Activated naive CD4-positive, alpha-beta T cell treated with anti-CD3 and anti-CD28 coated beads for 36 hours (primary cell): ENCODE results near the gene ZNFX1. TPM values are rescaled to one million over a fixed set of nuclear protein-coding genes. Genes with fewer than 3 reads are reported as not detected.

ENCODE experiments used
- CTCF ChIA-PET: fragments of 350-600 bp; sonication (Branson Sonifier 250); formaldehyde crosslinking; loops from one replicate; lab custom pipeline; 2021; ENCODE audit warnings: antibody characterized with exemption; lab: Charles Lee
- DNase-seq: peaks from one replicate; pipeline ENCODE4 v3.0.0-alpha.2; 2020
- H3K27ac Mint-ChIP-seq: one replicate; pipeline ENCODE4 v1.8.0; 2021; ENCODE audit warnings: mild to moderate bottlenecking, mixed read lengths
- H3K27me3 Mint-ChIP-seq: one replicate; pipeline ENCODE4 v1.8.0; 2021; ENCODE audit warnings: low read depth, mixed read lengths
- H3K36me3 Mint-ChIP-seq: one replicate; pipeline ENCODE4 v1.8.0; 2021; ENCODE audit warnings: low read depth, mixed read lengths
- H3K4me1 Mint-ChIP-seq: one replicate; pipeline ENCODE4 v1.8.0; 2021; ENCODE audit warnings: low read depth, mixed read lengths
- H3K4me3 Mint-ChIP-seq: one replicate; pipeline ENCODE4 v1.8.0; 2021; ENCODE audit warnings: mild to moderate bottlenecking, moderate library complexity, mixed read lengths
- H3K9me3 Mint-ChIP-seq: one replicate; pipeline ENCODE4 v1.8.0; 2021; ENCODE audit warnings: mixed read lengths
- intact Hi-C: fragments of 100-400 bp; cut with micrococcal nuclease; formaldehyde crosslinking; loops from one replicate; pipeline ENCODE4 v1.15.1; 2023
- total RNA-seq, 2 experiments: library from RNA; stranded (reverse); gene quantifications; one replicate each; pipeline ENCODE4 v1.2.3, GENCODE V29; 2021

ZNFX1 gene
- total RNA-seq, 2 experiments from 2014 or later, result 18.2 to 19.0 TPM

DNA sequence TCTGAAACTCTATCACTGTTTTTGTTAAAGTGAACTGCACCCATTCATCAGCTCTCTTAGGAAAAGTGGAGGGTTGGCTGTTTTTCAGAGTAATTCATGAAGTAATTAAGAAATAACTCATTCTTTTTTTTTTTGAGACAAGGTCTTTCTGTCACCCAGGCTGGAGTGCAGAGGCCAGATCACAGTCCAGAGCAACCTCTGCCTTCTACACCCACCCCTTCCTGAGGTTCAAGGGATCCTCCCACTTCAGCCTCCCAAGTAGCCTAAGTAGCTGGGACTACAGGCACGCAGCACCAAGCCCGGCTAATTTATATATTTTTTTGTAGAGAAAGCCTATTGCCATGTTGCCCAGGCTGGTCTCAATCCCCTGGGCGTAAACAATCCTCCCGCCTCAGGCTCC, 2.6 kb downstream of the ZNFX1 start:
- intact Hi-C loops, result loop anchor here (5.0 to 10.0 kb wide), 4 partner anchors 420 to 1773 kb away; partner anchors contain the start of genes NCOA3 and PREX1

GRCh38 chr20:49273696-49274277, 4.1 kb downstream of the ZNFX1 start:
- no peaks in the 10 kb centered on the region for H3K27me3 Mint-ChIP-seq
- peaks cover 55% of the 10 kb centered on the region for H3K36me3 Mint-ChIP-seq
- H3K27ac Mint-ChIP-seq, result peak overlapping the region; percentile 46
- H3K9me3 Mint-ChIP-seq, result no peaks in the 10 kb centered on the region
- H3K4me1 Mint-ChIP-seq, result peaks cover 69% of the 10 kb centered on the region
- CTCF ChIA-PET, result interaction anchor here (0.5 kb wide), 1 partner anchor 72 kb away, joined by 5 read pairs; no protein-coding TSS in a partner anchor
- no peak overlapping the region for H3K4me3 Mint-ChIP-seq
- intact Hi-C loops, result loop anchor here (10.0 kb wide), 2 partner anchors 421 to 449 kb away; partner anchors contain the start of gene PREX1
- DNase-seq, result no peak

More for the DNA sequence above, 2.6 kb downstream of the ZNFX1 start:
- no peak for DNase-seq
- Mint-ChIP-seq H3K9me3 (no peaks in the 10 kb centered on the region), H3K36me3 (peaks cover 57% of the 10 kb centered on the region), H3K27me3 (no peaks in the 10 kb centered on the region), H3K27ac (peak overlapping the region; percentile 100), H3K4me3 (peak overlapping the region; percentile 99), H3K4me1 (peaks cover 60% of the 10 kb centered on the region)
- CTCF ChIA-PET, result interaction anchor here (0.6 to 0.7 kb wide), 3 partner anchors 31 to 48 kb away, joined by 3 to 4 read pairs (median 4); no protein-coding TSS in a partner anchor

- Mint-ChIP-seq H3K4me1 (peaks cover 79% of the 10 kb centered on the region), H3K36me3 (peaks cover 58% of the 10 kb centered on the region), H3K9me3 (peaks cover 3% of the 10 kb centered on the region), H3K27me3 (no peaks in the 10 kb centered on the region), H3K4me3 (no peak overlapping the region), H3K27ac (peak overlapping the region; percentile 57)
- CTCF ChIA-PET, result interaction anchor here (0.6 kb wide), 1 partner anchor 55 kb away, joined by 3 read pairs; no protein-coding TSS in a partner anchor
- intact Hi-C loops, result loop anchor here (10.0 kb wide), 2 partner anchors 422 to 448 kb away; partner anchors contain the start of gene PREX1
- DNase-seq, result no peak
Measured at GRCh38 chr20:49272654-49273053, 5.2 kb downstream of the ZNFX1 start.

- H3K36me3 Mint-ChIP-seq, result peaks cover 66% of the 10 kb centered on the region
- intact Hi-C loops, result loop anchor here (10.0 kb wide), 2 partner anchors 424 to 446 kb away; partner anchors contain the start of gene PREX1
- CTCF ChIA-PET, result no interaction called here
- H3K9me3 Mint-ChIP-seq, result peaks cover 3% of the 10 kb centered on the region
- H3K4me1 Mint-ChIP-seq, result peaks cover 79% of the 10 kb centered on the region
- no peaks in the 10 kb centered on the region for H3K27me3 Mint-ChIP-seq
- H3K27ac Mint-ChIP-seq, result peak overlapping the region; percentile 47
- no peak for DNase-seq
- H3K4me3 Mint-ChIP-seq, result no peak overlapping the region
Measured at GRCh38 chr20:49270736-49271135, 7.1 kb downstream of the ZNFX1 start.

GRCh38 chr20:49270177-49270576, 7.7 kb downstream of the ZNFX1 start:
- intact Hi-C loops, result loop anchor here (10.0 kb wide), 2 partner anchors 425 to 445 kb away; partner anchors contain the start of gene PREX1
- peaks cover 3% of the 10 kb centered on the region for H3K9me3 Mint-ChIP-seq
- peaks cover 62% of the 10 kb centered on the region for H3K36me3 Mint-ChIP-seq
- H3K4me1 Mint-ChIP-seq, result peaks cover 75% of the 10 kb centered on the region
- H3K27ac Mint-ChIP-seq, result peak overlapping the region; percentile 47
- peak overlapping the region; percentile 34 for H3K4me3 Mint-ChIP-seq
- no peak for DNase-seq
- no peaks in the 10 kb centered on the region for H3K27me3 Mint-ChIP-seq
- CTCF ChIA-PET, result no interaction called here

DNA sequence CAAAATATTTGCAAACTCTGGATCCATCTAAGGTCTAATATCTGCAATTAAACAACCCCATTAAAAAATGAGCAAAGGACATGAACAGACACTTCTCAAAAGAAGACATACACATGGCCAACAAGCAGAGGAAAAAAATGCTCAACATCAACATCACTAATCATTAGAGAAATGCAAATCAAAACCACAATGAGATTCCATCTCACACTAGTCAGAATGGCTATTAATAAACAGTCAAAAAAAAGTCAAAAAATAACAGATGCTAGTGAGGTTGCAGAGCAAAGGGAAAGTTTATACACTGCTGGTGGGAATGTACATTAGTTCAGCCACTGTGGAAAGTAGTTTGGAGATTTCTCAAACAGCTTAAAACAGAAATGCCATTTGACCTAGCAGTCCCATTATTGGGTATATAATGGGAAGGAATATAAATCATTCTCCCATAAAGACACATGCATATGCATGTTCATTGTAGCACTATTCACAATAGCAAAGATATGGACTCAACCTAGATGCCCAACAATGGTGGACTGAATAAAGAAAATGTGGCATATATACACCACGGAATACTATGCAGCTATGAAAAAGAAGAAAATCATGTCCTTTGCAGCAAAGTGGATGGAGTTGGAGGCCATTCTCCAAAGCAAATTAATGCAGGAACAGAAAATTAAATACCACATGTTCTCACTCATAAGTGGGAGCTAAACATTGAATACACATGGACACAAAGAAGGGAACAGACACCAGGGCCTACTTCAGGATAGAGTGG, 9.1 kb downstream of the ZNFX1 start:
- Mint-ChIP-seq H3K27ac (peak overlapping the region; percentile 84), H3K4me3 (peak overlapping the region; percentile 68), H3K4me1 (peaks cover 70% of the 10 kb centered on the region), H3K36me3 (peaks cover 65% of the 10 kb centered on the region), H3K9me3 (peaks cover 3% of the 10 kb centered on the region), H3K27me3 (no peaks in the 10 kb centered on the region)
- CTCF ChIA-PET, result interaction anchor here (0.6 to 2.2 kb wide), 4 partner anchors 15 to 160 kb away, joined by 3 to 8 read pairs (median 5); no protein-coding TSS in a partner anchor
- intact Hi-C loops, result no loop called here
- DNase-seq, result no peak

- Mint-ChIP-seq H3K9me3 (peaks cover 3% of the 10 kb centered on the region), H3K36me3 (peaks cover 74% of the 10 kb centered on the region), H3K27me3 (no peaks in the 10 kb centered on the region), H3K27ac (peak overlapping the region; percentile 83), H3K4me1 (peaks cover 60% of the 10 kb centered on the region), H3K4me3 (peak overlapping the region; percentile 60)
- no peak for DNase-seq
- intact Hi-C loops, result no loop called here
- CTCF ChIA-PET, result interaction anchor here (0.6 to 2.2 kb wide), 10 partner anchors 9 to 146 kb away, joined by 3 to 8 read pairs (median 4); no protein-coding TSS in a partner anchor
Measured at GRCh38 chr20:49267327-49267726, 10.5 kb downstream of the ZNFX1 start.

DNA sequence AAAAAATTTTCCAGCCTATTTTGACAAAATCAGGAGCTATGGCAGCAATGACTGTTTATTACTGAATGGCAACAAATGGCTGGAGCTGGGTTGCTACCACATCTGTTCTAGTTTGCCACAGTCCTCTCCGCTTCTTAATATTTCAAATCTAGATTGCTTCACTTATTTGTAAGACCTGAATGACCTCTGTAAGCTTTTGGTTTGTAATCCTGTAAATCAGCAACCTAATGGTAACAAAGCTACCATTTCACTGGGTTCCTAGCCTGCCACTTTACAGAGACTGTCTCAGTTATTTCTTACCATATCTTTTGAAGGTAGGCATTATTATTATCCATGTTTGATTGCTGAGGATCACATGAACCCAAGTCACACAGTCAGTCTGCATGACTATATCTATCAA, 15.4 kb downstream of the ZNFX1 start:
- Mint-ChIP-seq H3K9me3 (no peaks in the 10 kb centered on the region), H3K27me3 (no peaks in the 10 kb centered on the region), H3K4me3 (no peak overlapping the region), H3K36me3 (peaks cover 54% of the 10 kb centered on the region), H3K4me1 (peaks cover 34% of the 10 kb centered on the region), H3K27ac (no peak overlapping the region)
- CTCF ChIA-PET, result interaction anchor here (0.7 kb wide), 1 partner anchor 14 kb away, joined by 8 read pairs; no protein-coding TSS in a partner anchor
- DNase-seq, result no peak
- intact Hi-C loops, result no loop called here

- intact Hi-C loops, result no loop called here
- CTCF ChIA-PET, result no interaction called here
- H3K27ac Mint-ChIP-seq, result peak overlapping the region; percentile 5
- no peak for DNase-seq
- H3K9me3 Mint-ChIP-seq, result no peaks in the 10 kb centered on the region
- peaks cover 58% of the 10 kb centered on the region for H3K36me3 Mint-ChIP-seq
- H3K27me3 Mint-ChIP-seq, result no peaks in the 10 kb centered on the region
- no peak overlapping the region for H3K4me3 Mint-ChIP-seq
- H3K4me1 Mint-ChIP-seq, result peaks cover 26% of the 10 kb centered on the region
Measured at GRCh38 chr20:49261173-49261572, 16.7 kb downstream of the ZNFX1 start.

DNA sequence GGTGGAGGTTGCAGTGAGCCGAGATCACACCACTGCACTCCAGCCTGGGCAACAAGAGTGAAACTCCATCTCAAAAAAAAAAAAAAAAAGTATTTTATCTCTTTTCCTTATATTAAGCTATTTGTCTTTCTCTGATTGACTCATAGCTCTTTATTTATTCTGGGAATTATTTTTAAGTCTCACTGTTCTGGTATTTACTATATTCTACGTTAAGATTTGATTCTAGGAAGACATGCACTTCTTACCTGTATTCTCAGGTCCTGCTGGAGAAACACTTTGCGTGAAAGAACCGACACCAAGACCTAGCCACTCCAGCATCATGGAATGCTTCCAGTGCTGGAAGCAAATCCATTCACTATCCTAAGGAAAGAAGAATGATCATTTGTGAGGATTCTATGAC, 17.6 kb downstream of the ZNFX1 start:
- intact Hi-C loops, result no loop called here
- H3K27ac Mint-ChIP-seq, result peak overlapping the region; percentile 82
- H3K9me3 Mint-ChIP-seq, result no peaks in the 10 kb centered on the region
- H3K27me3 Mint-ChIP-seq, result no peaks in the 10 kb centered on the region
- no peak for DNase-seq
- H3K4me1 Mint-ChIP-seq, result peaks cover 20% of the 10 kb centered on the region
- peaks cover 63% of the 10 kb centered on the region for H3K36me3 Mint-ChIP-seq
- CTCF ChIA-PET, result interaction anchor here (0.6 kb wide), 1 partner anchor 60 kb away, joined by 3 read pairs; no protein-coding TSS in a partner anchor
- H3K4me3 Mint-ChIP-seq, result no peak overlapping the region

GRCh38 chr20:49259799-49260198, 18.1 kb downstream of the ZNFX1 start:
- H3K4me1 Mint-ChIP-seq, result peaks cover 20% of the 10 kb centered on the region
- intact Hi-C loops, result loop anchor here (1.0 kb wide), 1 partner anchor 17 kb away; no protein-coding TSS in a partner anchor
- H3K9me3 Mint-ChIP-seq, result no peaks in the 10 kb centered on the region
- peaks cover 65% of the 10 kb centered on the region for H3K36me3 Mint-ChIP-seq
- no peak for DNase-seq
- CTCF ChIA-PET, result interaction anchor here (0.6 kb wide), 1 partner anchor 60 kb away, joined by 3 read pairs; no protein-coding TSS in a partner anchor
- peak overlapping the region; percentile 68 for H3K27ac Mint-ChIP-seq
- H3K27me3 Mint-ChIP-seq, result no peaks in the 10 kb centered on the region
- no peak overlapping the region for H3K4me3 Mint-ChIP-seq

DNA sequence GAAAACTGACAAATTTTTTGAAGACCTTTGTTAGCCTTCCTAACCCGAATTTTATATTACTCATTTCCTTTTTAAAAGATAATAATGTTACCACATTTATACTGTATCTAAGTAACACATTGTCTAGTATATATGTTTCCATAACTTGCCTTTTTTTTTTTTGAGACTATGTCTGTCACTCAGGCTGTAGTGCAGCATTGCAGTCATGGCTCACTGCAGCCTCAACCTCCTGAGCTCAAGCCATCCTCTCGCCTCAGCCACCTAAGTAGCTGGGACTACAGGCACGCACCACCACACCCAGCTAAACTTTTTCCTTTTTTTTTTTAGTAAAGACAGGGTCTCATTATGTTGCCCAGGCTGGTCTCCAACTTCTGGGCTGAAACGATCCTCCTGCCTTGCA, 18.6 kb downstream of the ZNFX1 start:
- CTCF ChIA-PET, result no interaction called here
- H3K27me3 Mint-ChIP-seq, result no peaks in the 10 kb centered on the region
- peaks cover 20% of the 10 kb centered on the region for H3K4me1 Mint-ChIP-seq
- H3K36me3 Mint-ChIP-seq, result peaks cover 67% of the 10 kb centered on the region
- intact Hi-C loops, result loop anchor here (1.0 kb wide), 1 partner anchor 17 kb away; no protein-coding TSS in a partner anchor
- H3K4me3 Mint-ChIP-seq, result no peak overlapping the region
- no peaks in the 10 kb centered on the region for H3K9me3 Mint-ChIP-seq
- H3K27ac Mint-ChIP-seq, result peak overlapping the region; percentile 68
- DNase-seq, result no peak
